NOMO-1 treated with dmso at 0.1 percent for 144 hours (cell line): ENCODE results near the gene TSR1.
A peak's percentile ranks its signal among the peaks of the same experiment; 100 is the strongest.

Source experiments
- DNase-seq: peaks from one replicate; lab custom pipeline; 2025; ENCODE audit not compliant: unreplicated experiment; lab: John Stamatoyannopoulos, UW

TSR1 gene

DNA sequence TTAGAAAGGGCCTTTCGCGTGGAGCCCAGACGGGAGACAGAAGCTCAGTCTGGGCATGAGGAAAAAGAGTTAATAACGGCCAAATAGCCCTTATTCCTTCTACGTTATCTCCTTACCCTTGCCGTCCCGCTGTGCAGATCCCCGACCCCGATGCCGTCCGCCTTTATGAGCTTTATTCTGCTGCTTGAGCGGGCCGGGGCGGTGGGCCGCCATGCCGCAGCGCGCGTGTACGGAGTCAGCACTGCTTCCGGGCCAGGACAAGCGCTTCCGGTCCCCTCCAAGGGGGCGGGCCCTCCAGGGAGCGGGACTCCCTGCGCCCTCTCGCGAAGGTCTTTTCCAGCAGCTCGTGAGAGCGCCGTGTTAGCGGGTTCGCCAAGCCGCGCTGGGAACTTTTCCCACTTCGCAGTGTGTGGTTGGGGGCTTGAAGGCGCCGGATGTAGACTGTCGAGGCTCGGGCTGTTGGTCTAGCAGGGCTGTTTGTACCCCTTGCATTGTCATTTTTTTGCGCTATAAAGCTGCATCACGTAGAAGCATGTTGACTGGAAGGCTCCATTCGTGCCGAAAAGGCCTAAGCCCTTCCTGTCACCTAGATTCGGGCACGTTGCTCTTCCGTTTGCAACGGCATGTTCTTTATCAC, at the start of gene TSR1:
Gene TSR1 (minus strand): TSS at position 243 of the 637 bp plus-strand sequence. CDS start 30 bp downstream, at position 213.
- DNase-seq, result peak; percentile 82

DNA sequence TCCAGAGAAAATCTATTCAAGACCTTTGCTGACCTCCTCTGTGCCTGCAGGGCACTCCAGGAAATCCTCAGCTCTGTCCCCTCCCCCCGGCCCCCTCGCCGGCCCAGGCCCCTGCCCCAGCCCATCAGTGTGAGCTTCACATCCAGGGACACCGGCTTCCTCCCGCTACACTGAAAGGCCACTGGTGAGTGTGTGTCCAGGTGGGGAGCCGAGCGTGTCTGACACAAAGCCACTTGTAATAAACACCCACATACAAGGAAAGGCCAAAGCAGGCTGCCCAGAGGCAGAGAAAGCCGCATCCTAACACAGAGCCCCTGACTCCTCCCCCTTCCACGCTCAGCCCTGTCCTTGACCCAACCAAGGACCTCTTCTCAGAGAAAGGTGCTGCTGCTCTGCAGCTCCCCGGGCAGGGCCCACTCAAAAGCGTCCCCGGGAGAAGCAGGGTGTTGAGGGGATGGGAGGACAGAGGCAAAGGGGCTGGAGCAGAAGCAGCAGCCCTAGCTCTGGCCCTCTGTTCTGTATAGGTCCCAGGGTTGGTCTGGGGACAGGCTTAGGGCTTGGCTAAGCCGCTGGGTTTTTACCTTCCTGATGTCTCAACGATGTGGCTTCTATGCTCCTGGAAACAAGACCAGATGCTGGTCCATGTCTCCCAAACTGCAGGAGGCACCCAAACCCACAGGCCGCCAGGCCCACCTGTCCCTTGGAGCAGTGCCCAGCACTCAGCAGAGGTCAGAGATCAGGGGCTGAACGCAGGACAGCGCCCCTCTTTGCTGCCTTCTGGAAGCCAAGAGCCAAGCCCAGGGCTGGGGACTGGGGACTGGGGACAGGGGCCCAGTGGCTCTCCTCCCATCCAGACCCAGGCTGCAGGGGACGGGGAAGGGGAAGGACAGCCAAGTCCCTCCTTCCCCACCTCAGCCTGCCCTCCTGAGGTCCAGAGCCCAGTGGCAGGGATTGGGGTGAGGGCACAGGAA, 49.3 kb upstream of the TSR1 start:
- no peak for DNase-seq

DNA sequence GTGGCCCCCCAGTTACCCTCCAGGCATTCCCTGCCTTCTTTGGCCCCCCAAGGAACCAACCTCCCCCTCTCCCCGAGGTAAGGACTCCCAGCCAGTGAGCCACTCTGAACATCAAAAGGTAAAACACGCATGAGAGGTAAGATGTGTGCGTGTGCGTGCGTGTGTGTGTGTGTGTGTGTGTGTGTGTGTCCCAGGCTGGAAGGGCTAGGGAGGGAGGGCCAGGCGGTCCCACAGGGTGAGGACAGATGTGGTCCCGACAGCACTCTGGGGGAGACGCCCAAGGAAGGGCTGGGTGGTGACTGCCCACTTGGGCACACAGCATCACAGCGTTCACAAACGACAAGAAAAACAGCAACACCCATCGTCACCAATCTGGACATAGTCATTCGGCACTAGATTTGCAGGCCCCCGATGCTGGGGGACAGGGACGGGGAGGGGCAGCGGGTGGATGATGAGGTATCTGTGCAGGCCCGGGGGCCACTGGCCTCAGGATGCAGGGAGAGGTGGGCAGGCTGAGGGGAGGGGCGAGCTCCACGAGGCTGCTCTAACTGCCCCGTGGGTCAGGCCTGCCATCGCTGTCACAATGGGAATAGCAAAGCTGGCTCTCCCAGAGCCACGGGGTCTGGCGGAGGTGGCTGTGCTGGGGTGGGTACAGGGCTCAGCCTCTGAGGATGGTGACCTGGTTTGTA, 48.3 kb upstream of the TSR1 start:
- no peak for DNase-seq

DNA sequence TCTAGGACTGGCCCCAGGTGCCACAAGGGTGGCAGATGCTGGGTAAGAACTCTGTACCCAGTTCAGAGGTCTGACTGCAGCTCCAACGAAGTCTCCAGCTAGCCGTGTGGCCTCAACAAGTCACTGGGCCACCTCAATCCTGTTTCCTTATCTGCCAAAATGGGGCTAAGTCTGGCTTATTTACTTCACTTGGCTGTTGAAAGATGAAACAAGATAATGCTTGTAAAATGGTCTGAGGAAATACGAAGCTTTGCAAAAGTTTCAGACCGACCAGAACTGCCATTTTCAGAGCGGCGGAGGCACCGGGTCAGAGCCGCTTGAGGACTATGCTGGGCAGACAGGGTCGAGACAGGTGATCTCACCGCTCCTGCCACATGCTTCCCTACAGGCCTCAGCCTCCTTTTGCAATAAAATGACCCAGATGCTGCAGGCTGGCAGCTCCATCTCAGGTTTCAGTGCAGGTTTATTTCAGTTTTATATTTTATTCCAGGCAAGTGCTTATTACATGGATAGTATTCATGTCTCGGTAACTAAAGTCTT, 47.4 kb upstream of the TSR1 start:
- no peak for DNase-seq

DNA sequence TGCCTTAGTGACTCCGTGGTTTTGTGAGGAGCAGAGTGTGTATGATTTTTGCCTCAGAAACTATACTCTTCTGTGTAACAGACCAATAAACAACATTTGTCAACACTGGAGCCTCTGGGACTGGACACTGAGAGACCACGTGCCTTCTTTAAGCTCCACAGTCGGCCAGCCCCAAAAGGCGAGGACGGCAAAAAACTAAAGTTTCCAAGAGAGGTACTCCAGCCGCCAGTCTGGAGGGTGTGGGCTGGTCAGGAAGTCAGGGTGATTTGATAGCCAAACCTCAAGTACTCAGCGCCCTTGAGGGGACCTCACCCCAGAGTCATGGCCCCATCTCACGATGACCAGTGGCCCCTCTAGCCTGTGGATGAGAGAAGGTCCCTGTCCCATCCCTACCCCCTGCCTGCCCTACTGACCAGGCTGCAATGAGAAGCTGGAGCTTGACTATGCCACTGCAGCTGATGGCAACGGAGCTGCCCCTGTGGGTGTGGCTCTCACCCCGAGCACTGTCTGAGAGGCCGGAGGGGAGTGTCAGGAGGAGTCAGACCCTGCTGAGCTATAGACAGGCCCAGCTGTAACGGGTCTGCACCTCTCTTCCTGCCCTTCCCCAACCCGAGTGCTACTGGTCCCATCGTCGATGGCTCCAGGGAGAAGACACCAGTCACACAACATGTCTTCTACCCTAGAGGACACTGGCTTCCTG, 44.8 kb upstream of the TSR1 start:
- DNase-seq, result no peak

DNA sequence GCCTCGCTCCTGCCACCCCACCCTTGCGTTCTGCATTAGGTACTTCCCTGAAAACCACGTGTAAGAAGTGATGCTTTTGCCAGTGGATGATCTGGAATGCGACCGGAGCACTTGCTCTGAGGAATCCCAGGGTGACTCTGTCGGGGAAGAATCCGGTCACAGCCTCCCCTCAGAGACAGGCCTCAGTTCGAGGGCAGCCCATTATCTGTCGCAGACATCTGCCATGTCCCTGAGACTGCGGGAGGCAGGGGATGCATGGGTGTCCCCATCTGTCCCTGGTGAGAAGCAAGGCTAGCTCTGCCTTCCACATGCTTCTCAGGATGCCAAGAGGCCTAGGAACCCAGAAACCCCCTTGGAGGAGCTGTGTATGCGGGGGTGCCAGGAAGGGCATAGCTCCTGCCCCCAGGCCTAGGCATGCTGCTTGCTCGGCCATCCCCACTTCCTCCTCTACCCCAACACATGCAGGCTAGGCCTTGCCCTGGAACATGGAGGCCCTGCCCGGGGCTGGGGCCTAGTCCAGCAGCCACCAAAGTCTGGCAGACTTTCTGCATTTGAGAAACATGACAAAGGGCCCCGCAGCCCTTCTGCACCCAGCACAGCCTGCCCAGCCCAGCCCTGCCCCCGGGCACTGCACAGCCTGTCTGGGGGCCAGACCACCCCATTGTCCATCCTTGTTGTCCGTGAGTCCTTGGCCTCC, 44.1 kb upstream of the TSR1 start:
- no peak for DNase-seq

DNA sequence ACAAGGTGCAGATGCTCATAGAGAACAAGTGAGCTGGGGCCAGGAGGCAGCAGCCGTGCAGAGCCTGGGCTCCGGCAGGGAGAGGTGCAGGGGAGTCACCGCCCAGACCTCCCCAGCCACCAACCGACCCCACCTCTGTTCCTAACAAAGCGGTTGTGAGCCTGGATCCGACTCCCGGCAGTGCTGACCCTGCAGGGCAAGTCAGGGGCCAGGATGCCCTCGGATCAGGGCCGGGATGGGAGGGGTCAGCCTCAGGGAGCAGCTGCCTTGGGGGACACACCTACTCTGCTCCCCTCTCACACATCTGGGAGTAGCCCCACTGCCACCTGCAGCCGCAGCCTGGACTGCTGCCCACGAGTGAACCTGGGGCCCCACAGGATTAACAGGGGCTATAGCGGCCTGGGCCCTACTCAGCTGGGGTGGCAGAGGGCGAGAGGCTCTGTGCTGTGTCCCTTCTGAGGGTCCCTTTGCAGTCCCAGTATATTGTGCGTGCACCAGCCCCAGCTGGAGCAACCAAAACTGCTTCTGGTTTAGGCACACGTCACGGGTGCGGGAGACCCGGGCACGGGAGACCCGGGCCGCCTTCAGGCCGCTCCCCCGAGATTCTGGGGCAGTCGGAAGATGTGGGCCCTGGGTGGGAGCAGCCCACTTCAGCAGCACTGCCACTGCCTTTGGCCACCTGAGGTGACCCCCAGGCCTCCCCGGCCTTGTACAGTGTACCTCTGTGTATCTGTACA, 43.4 kb upstream of the TSR1 start:
- no peak for DNase-seq

DNA sequence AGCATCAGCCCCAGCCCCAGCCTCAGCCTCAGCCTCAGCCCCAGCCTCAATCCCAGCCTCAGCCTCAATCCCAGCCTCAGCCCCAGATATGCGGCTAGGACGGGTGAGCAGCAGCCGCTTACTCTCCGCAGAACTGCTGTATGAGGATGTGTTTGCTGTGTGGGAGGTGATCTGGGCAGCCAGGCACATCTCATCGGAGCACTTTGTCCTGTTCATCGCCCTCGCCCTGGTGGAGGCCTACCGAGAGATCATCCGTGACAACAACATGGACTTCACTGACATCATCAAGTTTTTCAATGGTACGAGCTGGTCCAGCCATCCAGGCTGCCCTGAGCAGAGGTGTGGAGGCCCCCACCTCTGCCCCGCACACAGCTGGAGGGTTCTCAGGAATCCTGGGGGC, 42.6 kb upstream of the TSR1 start:
- DNase-seq, result no peak

DNA sequence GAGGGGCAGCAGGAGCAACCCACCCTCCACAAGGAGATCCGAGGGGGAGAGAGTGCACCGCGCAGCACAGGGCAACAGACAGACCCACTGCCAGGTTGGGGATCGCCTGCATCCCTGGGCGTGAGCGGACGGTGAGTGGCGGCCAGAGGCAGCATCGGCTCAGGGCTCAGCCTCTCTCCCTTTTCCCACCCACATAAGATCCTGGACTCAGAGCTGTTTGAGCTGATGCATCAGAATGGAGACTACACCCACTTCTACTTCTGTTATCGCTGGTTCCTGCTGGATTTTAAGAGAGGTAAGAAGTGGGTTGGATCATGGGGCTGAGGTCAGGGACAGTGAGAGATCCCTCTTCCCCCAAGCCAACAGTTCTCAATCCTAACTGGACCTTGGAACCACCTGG, 41.4 kb upstream of the TSR1 start:
- DNase-seq, result no peak

DNA sequence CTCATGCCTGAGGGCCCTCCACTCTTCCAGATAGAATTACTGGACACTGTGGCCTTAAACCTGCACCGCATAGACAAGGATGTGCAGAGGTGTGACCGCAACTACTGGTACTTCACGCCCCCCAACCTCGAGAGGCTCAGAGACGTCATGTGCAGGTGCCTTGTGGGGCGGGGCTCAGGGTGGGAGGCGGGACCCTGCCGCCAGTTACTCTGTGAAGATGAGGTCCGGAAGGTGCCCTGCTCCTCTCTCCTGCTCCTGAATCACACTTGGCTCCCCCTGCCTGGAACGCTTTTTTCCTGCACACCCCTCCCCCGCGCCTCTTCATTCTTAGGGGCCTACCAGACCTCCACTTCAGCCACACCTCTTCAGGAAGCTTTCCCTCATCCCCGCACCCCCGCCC, 39.9 kb upstream of the TSR1 start:
- DNase-seq, result no peak

DNA sequence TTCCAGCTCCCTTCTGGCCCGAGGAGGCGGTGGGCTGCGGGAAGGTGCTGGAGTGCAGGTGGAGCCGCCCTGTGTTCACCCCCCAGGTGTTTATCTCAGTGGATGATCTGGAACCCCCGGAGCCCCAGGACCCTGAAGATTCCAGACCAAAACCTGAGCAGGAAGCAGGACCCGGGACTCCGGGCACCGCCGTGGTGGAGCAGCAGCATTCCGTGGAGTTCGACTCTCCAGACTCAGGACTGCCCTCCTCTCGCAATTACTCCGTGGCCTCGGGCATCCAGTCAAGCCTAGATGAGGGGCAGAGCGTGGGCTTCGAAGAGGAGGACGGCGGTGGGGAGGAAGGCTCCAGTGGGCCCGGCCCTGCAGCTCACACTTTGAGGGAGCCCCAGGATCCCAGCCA, 39.1 kb upstream of the TSR1 start:
- no peak for DNase-seq

DNA sequence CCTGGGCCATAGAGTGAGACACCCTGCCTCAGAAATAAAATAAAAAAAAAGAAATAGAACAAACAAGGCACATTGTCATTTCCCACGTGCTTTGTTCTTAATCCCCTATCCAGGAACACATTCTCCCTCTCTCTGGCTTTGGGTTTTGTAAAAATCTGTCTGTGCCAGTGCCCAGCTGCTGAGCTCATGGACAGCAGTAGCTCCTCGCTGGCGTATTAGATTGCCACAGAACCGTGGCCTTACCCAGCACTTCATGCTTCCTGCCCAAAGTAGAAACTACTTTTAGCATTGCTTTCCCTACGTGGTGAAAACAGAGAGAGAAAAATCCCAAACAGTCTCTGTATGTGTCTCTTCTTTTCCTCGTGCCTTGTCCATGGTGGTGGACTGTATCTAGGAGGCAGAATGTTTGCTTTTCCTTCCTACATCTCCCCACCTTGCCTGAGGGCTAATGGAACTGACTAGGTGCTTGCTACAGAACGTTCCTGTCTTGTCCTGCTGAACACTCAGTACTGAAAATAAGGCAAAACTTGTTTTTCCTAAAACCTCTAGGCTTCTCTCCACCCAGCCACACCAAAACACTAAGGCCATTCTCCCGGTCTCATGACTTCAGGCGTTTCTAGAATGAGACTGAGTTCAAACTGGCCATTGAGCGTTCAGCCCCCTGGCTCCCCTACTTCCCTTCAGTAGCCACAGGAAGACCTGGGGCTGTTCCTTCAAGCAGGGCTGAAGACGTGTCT, 38.5 kb upstream of the TSR1 start:
- no peak for DNase-seq

DNA sequence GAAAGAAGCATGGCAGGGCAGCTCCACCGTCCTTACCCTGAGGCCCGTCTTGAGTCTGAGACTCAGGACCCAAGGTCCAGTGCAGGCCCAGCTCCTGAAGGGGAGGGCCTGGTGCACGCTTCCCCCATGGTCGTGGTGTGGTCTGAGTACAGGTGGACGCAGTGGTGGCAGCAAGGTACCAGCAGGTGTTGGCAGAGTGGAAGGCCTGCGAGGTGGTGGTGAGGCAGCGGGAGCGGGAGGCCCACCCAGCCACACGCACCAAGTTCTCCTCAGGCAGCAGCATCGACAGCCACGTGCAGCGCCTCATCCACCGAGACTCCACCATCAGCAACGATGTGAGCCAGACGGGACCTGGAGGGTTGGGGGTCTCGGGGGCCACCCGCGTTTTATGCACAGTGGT, 36.9 kb upstream of the TSR1 start:
- no peak for DNase-seq

DNA sequence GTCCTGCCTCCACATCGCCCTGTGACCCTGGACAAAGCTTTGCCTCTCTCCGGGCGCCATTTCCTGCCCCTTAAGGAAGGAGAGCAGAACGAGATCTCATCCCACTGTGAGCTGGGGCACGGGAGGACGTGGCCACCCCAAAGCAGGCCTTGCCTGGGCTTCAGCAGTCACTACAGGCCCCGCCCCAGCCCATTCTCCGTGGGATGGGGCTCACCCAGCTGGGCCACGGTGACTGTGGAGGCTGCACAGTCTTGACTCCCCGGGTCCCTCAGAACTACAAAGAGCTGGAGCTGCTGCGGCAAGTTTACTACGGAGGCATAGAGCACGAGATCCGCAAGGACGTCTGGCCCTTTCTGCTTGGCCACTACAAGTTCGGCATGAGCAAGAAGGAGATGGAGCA, 36.4 kb upstream of the TSR1 start:
- no peak for DNase-seq

DNA sequence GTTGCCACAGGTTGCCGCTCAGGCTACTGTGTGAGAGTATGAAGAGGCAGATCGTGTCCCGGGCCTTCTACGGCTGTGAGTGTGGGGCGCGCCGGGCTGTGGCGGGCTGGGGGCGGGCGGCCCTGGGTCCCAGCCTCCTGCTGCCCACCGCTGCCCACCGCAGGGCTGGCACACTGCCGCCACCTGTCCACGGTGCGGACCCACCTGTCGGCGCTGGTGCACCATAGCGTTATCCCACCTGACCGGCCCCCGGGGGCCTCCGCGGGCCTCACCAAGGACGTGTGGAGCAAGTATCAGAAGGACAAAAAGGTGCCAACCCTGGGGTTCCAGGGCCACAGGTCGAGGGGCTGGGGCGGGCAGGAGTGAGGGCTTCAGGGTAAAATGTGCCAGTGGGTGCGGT, 35.9 kb upstream of the TSR1 start:
- no peak for DNase-seq

DNA sequence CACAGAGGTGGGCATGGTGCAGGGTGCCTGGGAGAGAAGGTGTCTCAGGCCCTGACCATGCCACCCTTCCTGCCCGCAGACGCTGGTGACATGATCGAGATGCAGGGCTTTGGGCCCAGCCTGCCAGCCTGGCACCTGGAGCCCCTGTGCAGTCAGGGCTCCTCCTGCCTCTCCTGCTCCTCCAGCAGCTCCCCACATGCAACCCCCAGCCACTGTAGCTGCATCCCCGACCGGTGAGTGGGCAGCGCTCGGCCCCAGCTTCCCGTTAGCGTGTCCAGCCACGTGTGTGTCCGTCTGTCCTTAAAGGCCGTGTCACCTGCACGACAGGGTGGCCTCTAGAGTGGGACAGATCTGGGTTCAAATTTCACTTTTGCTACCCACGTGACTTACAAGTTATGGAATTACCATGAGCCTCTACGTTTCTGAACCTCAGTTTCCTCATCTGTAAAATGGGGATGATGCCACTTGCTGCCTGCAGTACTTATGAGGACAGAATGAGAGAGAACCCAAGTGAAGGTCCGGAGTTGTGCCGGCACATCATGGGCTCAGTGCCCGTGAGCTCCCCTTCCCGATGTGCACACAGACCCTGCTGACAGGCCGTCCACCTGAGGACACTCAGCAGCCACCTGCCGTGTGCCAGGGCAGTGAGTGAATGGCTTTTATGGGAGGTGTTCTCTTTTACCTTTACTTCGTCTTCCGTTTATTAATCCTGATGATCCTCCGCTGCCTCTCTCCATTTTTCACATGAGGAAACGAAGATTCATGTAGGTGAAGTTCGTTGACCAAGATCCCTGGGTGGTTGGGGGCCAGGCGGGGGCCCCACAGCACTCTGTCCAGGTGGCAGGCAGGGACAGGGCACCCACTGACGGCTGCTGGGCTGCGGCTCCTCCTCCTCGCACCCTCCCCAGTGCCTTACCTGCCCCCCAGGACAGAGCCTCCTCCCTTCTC, 35.2 kb upstream of the TSR1 start:
- no peak for DNase-seq

DNA sequence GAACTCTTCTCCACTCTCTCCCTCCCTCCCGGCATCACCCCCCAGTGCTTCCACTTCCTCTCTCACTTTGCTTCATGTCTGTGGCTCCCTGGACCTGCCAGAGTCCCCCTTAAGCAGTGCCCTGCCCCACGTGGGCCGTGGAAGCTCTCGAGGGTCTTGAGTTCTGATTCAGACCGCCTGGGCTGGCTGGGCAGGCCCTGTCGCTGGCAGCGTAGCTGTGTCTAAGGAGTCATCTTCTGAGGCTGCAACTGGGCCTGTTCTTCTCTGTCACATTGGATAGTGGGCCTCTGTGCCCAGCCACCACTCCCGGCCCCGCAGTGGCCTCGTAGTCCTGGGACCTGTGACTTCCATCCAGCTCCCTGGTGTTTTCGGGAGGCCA, 33.9 kb upstream of the TSR1 start:
- DNase-seq, result no peak
